Transverse colon (tissue), 3 donors: ENCODE measurements around the gene PCNX2.

Experiments used
- POLR2A ChIP-seq: fragments of 450-650 bp; IDR thresholded peaks from one replicate; pipeline ENCODE4 v1.6.1; 2016; ENCODE audit warnings: antibody characterized with exemption, mild to moderate bottlenecking, moderate library complexity
- TF ChIP-seq, protein P1 (sequence below), 5 experiments: fragments of 200-600 bp in 3 of 5; fragments of 450-650 bp in 2 of 5; sonication (generic) in 3 of 5; IDR thresholded peaks; 1 replicate in 2 of 5; 2 replicates in 3 of 5; pipeline ENCODE4 v1.5.1; 2016 to 2017; ENCODE audit warnings: antibody characterized with exemption in 5 of 5, inconsistent platforms in 3 of 5, mild to moderate bottlenecking in 2 of 5, moderate library complexity in 1 of 5

DNA sequence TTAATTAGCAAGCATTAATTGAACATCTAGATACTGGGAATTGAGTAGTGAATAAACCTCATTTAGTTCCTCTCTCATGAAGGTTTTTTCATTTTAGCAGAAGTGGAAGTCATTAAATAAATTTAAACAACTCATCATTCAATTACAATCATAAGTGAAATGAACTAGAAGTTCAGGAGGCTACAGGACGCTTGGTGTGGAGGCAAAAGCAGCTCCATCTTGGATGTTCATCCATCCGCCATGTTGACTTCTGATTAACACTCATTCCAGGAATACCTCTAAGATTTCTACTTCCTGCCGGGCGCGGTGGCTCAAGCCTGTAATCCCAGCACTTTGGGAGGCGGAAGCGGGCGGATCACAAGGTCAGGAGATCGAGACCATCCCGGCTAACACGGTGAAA lies 356.6 kb downstream of the PCNX2 start:
- TF ChIP-seq, protein P1, sequence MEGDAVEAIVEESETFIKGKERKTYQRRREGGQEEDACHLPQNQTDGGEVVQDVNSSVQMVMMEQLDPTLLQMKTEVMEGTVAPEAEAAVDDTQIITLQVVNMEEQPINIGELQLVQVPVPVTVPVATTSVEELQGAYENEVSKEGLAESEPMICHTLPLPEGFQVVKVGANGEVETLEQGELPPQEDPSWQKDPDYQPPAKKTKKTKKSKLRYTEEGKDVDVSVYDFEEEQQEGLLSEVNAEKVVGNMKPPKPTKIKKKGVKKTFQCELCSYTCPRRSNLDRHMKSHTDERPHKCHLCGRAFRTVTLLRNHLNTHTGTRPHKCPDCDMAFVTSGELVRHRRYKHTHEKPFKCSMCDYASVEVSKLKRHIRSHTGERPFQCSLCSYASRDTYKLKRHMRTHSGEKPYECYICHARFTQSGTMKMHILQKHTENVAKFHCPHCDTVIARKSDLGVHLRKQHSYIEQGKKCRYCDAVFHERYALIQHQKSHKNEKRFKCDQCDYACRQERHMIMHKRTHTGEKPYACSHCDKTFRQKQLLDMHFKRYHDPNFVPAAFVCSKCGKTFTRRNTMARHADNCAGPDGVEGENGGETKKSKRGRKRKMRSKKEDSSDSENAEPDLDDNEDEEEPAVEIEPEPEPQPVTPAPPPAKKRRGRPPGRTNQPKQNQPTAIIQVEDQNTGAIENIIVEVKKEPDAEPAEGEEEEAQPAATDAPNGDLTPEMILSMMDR (IDR thresholded peaks at IDR 0.05): no peak
- TF ChIP-seq POLR2A: no peak
